H9 (cell line): ENCODE results near the gene KIFC3. TPM values are rescaled to one million over a fixed set of nuclear protein-coding genes. Genes with fewer than 3 reads are reported as not detected.

ENCODE experiments used
- DNase-seq: peaks from one replicate; pipeline ENCODE4 v3.0.0-alpha.2; 2017
- H2AFZ ChIP-seq: one replicate; pipeline ENCODE4 v1.6.1; 2013; ENCODE audit warnings: mild to moderate bottlenecking, low read length, control low read depth, moderate library complexity
- H2AK5ac ChIP-seq: 2 replicates; pipeline ENCODE4 v1.6.1; 2013; ENCODE audit warnings: low read length, control low read depth, mixed read lengths; ENCODE audit not compliant: insufficient read length
- H2BK120ac ChIP-seq: one replicate; pipeline ENCODE4 v1.6.1; 2013; ENCODE audit warnings: low read depth, mild to moderate bottlenecking, low read length, control low read depth, inconsistent platforms; ENCODE audit not compliant: poor library complexity, severe bottlenecking
- H2BK12ac ChIP-seq: 2 replicates; pipeline ENCODE4 v1.6.1; 2013; ENCODE audit warnings: low read length, control low read depth, mixed read lengths, low read depth; ENCODE audit not compliant: insufficient read length
- H2BK15ac ChIP-seq: 2 replicates; pipeline ENCODE4 v1.6.1; 2013; ENCODE audit warnings: low read depth, low read length, control low read depth
- H2BK20ac ChIP-seq: one replicate; pipeline ENCODE4 v1.6.1; 2013; ENCODE audit warnings: low read depth, mild to moderate bottlenecking, low read length, control low read depth, inconsistent platforms; ENCODE audit not compliant: poor library complexity, severe bottlenecking
- H2BK5ac ChIP-seq: 2 replicates; pipeline ENCODE4 v1.6.1; 2013; ENCODE audit warnings: low read length, control low read depth, mixed read lengths; ENCODE audit not compliant: insufficient read length
- H3K14ac ChIP-seq: 2 replicates; pipeline ENCODE4 v1.6.1; 2013; ENCODE audit warnings: low read length, control low read depth; ENCODE audit not compliant: insufficient read depth
- H3K18ac ChIP-seq: 2 replicates; pipeline ENCODE4 v1.6.1; 2013; ENCODE audit warnings: low read depth, mild to moderate bottlenecking, mixed read lengths, low read length, control low read depth; ENCODE audit not compliant: insufficient read length
- H3K23ac ChIP-seq: 2 replicates; pipeline ENCODE4 v1.6.1; 2013; ENCODE audit warnings: low read length, control low read depth, mixed read lengths, low read depth; ENCODE audit not compliant: insufficient read length
- H3K23me2 ChIP-seq: 2 replicates; pipeline ENCODE4 v1.6.1; 2013; ENCODE audit warnings: low read depth, mild to moderate bottlenecking, mixed read lengths, low read length, control low read depth; ENCODE audit not compliant: insufficient read length, poor library complexity, severe bottlenecking
- H3K27ac ChIP-seq: 2 replicates; pipeline ENCODE4 v1.5.1; 2013; ENCODE audit warnings: low read length, control low read depth, mixed read lengths, low read depth; ENCODE audit not compliant: insufficient read length
- H3K27me3 ChIP-seq: 2 replicates; pipeline ENCODE4 v1.6.1; 2013; ENCODE audit warnings: low read length, control low read depth, inconsistent platforms; ENCODE audit not compliant: insufficient read depth
- H3K4ac ChIP-seq: 2 replicates; pipeline ENCODE4 v1.6.1; 2013; ENCODE audit warnings: low read depth, mild to moderate bottlenecking, control low read depth, inconsistent platforms, low read length, moderate library complexity
- H3K4me1 ChIP-seq: 2 replicates; pipeline ENCODE4 v1.6.1; 2013; ENCODE audit warnings: low read length, control low read depth, inconsistent platforms; ENCODE audit not compliant: insufficient read depth
- H3K4me2 ChIP-seq: 2 replicates; pipeline ENCODE4 v1.6.1; 2013; ENCODE audit warnings: low read length, control low read depth, mixed read lengths; ENCODE audit not compliant: insufficient read length, insufficient read depth
- H3K56ac ChIP-seq: 2 replicates; pipeline ENCODE4 v1.6.1; 2013; ENCODE audit warnings: low read depth, mild to moderate bottlenecking, mixed read lengths, low read length, control low read depth; ENCODE audit not compliant: insufficient read length
- H3K79me1 ChIP-seq: 2 replicates; pipeline ENCODE4 v1.6.1; 2013; ENCODE audit warnings: low read depth, mild to moderate bottlenecking, moderate library complexity, low read length, control low read depth, inconsistent platforms; ENCODE audit not compliant: insufficient read depth, poor library complexity, severe bottlenecking
- H3K79me2 ChIP-seq: 2 replicates; pipeline ENCODE4 v1.6.1; 2013; ENCODE audit warnings: low read length, control low read depth, inconsistent platforms; ENCODE audit not compliant: insufficient read depth
- H3K9ac ChIP-seq: 2 replicates; pipeline ENCODE4 v1.6.1; 2013; ENCODE audit warnings: low read length, control low read depth, mixed read lengths; ENCODE audit not compliant: insufficient read length; ENCODE audit errors: extremely low read depth
- H3K9me3 ChIP-seq: one replicate; pipeline ENCODE4 v1.6.1; 2013; ENCODE audit warnings: low read depth, low read length, inconsistent platforms; ENCODE audit not compliant: control insufficient read depth
- H3T11ph ChIP-seq: one replicate; pipeline ENCODE4 v1.6.1; 2013; ENCODE audit warnings: mild to moderate bottlenecking, low read length, control low read depth, inconsistent platforms
- H4K20me1 ChIP-seq: one replicate; pipeline ENCODE4 v1.6.1; 2013; ENCODE audit not compliant: control insufficient read depth, insufficient read length, insufficient read depth
- H4K5ac ChIP-seq: 2 replicates; pipeline ENCODE4 v1.6.1; 2013; ENCODE audit warnings: low read depth, mild to moderate bottlenecking, mixed read lengths, low read length, control low read depth; ENCODE audit not compliant: insufficient read length
- H4K8ac ChIP-seq: replicated peaks from 2 replicates; pipeline ENCODE4 v1.6.1; 2013; ENCODE audit warnings: low read length, control low read depth, mixed read lengths, low read depth; ENCODE audit not compliant: insufficient read length
- H4K91ac ChIP-seq: 2 replicates; pipeline ENCODE4 v1.6.1; 2013; ENCODE audit warnings: low read depth, mild to moderate bottlenecking, moderate library complexity, mixed read lengths, low read length, control low read depth; ENCODE audit not compliant: insufficient read length
- H3K27ac Mint-ChIP-seq, 3 experiments: 2 replicates in 2 of 3; 3 replicates in 1 of 3; pipeline ENCODE4 v1.8.0; 2020 to 2021; ENCODE audit warnings: mixed read lengths in 3 of 3, mild to moderate bottlenecking in 1 of 3, moderate library complexity in 1 of 3
- H3K27me3 Mint-ChIP-seq: 2 replicates; pipeline ENCODE4 v1.8.0; 2021; ENCODE audit warnings: low read depth, mild to moderate bottlenecking, moderate library complexity, mixed read lengths
- H3K36me3 Mint-ChIP-seq, 3 experiments: 2 replicates in 2 of 3; 3 replicates in 1 of 3; pipeline ENCODE4 v1.8.0; 2020 to 2021; ENCODE audit warnings: low read depth in 3 of 3, mixed read lengths in 3 of 3; ENCODE audit not compliant: insufficient read depth in 1 of 3
- H3K4me1 Mint-ChIP-seq, 2 experiments: 2 replicates each; pipeline ENCODE4 v1.8.0; 2020; ENCODE audit warnings: mixed read lengths in 2 of 2
- H3K4me3 Mint-ChIP-seq, 2 experiments: 2 replicates in 1 of 2; 3 replicates in 1 of 2; pipeline ENCODE4 v1.8.0; 2020 to 2021; ENCODE audit warnings: mild to moderate bottlenecking in 2 of 2, mixed read lengths in 2 of 2, moderate library complexity in 1 of 2
- H3K9me3 Mint-ChIP-seq, 2 experiments: 2 replicates in 1 of 2; 3 replicates in 1 of 2; pipeline ENCODE4 v1.8.0; 2020; ENCODE audit warnings: mild to moderate bottlenecking in 2 of 2, mixed read lengths in 2 of 2, moderate library complexity in 1 of 2
- WGBS: extraction: QIAGEN DNeasy Blood & Tissue Kit; methylation state at CpG from one replicate; pipeline ENCODE4 v1.1.7; 2013; ENCODE audit warnings: missing lambda C conversion rate, low lambda C conversion rate, mixed read lengths; ENCODE audit not compliant: insufficient read length; ENCODE audit errors: extremely low coverage; 5-methylcytosine and 5-hydroxymethylcytosine counted together
- total RNA-seq: library from RNA; stranded (reverse); gene quantifications from 2 replicates; pipeline ENCODE4 v1.2.1, GENCODE V29; 2021
- TF ChIP-seq, protein P1 (sequence below): fragments of 200-600 bp; sonication (generic); conservative IDR thresholded peaks from 3 replicates; pipeline ENCODE4 v1.8.0; 2021; ENCODE audit warnings: antibody characterized with exemption, mild to moderate bottlenecking

Gene KIFC3
- total RNA-seq, 1 experiment from 2014 or later: 5.0 TPM

DNA sequence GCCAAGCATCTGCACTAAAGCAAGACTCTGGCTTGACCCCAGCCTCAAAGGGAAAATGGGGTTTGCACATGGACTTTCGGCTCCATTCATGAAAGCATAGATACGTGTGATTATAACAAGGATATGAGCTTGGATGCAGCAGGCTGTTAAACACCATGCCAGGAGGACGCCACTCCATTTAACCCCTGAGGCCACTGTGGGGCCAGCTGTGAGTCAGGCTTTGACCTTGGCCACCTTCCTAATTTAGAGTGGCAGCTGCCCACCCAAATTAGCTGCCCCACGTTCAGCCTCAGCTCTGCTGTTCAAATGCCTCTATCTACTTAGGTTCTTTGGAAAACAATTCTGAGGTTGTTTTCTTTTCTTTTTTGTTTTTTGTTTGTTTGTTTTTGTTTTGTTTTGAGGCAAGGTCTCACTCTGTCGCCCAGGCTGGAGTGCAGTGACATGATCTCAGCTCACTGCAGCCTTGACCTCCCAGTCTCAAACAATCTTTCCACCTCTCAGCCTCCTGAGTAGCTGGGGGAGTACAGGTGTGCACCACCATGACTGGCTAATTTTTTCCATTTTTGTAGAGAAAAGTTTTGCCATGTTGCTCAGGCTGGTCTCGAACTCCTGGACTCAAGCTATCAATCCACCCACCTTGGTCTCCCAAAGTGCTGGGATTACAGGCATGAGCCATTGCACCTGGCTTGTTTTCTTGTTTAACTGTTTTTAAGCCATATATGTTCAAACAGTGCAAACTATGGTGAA is 23.2 kb upstream of the KIFC3 start:
- H3K27ac Mint-ChIP-seq: peak overlapping the region in 1 of 3 experiments; percentile 14; a peak in 2 of 7 replicates
- no peak overlapping the region for H4K8ac ChIP-seq
- H3K4ac ChIP-seq: no peak overlapping the region
- peaks cover 10 to 14% of the 10 kb centered on the region in 2 experiments for H3K4me1 Mint-ChIP-seq
- no peaks in the 10 kb centered on the region for H3K9me3 Mint-ChIP-seq
- no peak overlapping the region for H2BK5ac ChIP-seq
- H4K5ac ChIP-seq: no peak overlapping the region
- H2BK120ac ChIP-seq: no peak overlapping the region
- H2BK20ac ChIP-seq: no peak overlapping the region
- no peak overlapping the region for H3K56ac ChIP-seq
- peaks cover 3% of the 10 kb centered on the region; the same call in 1 of the 2 replicates for H3K27me3 Mint-ChIP-seq
- H3K18ac ChIP-seq: no peak overlapping the region
- H3K79me2 ChIP-seq: no peaks in the 10 kb centered on the region
- TF ChIP-seq, protein P1, sequence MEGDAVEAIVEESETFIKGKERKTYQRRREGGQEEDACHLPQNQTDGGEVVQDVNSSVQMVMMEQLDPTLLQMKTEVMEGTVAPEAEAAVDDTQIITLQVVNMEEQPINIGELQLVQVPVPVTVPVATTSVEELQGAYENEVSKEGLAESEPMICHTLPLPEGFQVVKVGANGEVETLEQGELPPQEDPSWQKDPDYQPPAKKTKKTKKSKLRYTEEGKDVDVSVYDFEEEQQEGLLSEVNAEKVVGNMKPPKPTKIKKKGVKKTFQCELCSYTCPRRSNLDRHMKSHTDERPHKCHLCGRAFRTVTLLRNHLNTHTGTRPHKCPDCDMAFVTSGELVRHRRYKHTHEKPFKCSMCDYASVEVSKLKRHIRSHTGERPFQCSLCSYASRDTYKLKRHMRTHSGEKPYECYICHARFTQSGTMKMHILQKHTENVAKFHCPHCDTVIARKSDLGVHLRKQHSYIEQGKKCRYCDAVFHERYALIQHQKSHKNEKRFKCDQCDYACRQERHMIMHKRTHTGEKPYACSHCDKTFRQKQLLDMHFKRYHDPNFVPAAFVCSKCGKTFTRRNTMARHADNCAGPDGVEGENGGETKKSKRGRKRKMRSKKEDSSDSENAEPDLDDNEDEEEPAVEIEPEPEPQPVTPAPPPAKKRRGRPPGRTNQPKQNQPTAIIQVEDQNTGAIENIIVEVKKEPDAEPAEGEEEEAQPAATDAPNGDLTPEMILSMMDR: no peak
- no peak overlapping the region for H3T11ph ChIP-seq
- no peaks in the 10 kb centered on the region for H3K4me1 ChIP-seq
- H3K4me3 Mint-ChIP-seq: no peak overlapping the region
- H2BK15ac ChIP-seq: no peak overlapping the region
- H3K9ac ChIP-seq: no peak overlapping the region
- no peak overlapping the region for H2BK12ac ChIP-seq
- no peak overlapping the region for H3K27ac ChIP-seq
- no peaks in the 10 kb centered on the region for H3K79me1 ChIP-seq
- DNase-seq: no peak
- no peak overlapping the region for H3K4me2 ChIP-seq
- H3K14ac ChIP-seq: no peak overlapping the region
- no peak overlapping the region for H2AK5ac ChIP-seq
- H2AFZ ChIP-seq: no peak overlapping the region
- H4K20me1 ChIP-seq: no peaks in the 10 kb centered on the region
- no peak overlapping the region for H3K23ac ChIP-seq
- H3K9me3 ChIP-seq: no peaks in the 10 kb centered on the region
- no CpG with 5 or more reads among the region's 6 CpGs for WGBS
- H3K27me3 ChIP-seq: no peaks in the 10 kb centered on the region
- no peak overlapping the region for H4K91ac ChIP-seq
- H3K23me2 ChIP-seq: no peaks in the 10 kb centered on the region
- H3K36me3 Mint-ChIP-seq: no peaks in the 10 kb centered on the region
